GM12892 (cell line): ENCODE measurements around the gene FLVCR2.

ENCODE experiments used
- DNase-seq: peaks from one replicate; pipeline ENCODE4 v3.0.0; 2011; ENCODE audit not compliant: insufficient read length
- FAIRE-seq: peaks from 2 replicates; lab custom pipeline; 2011; peaks lifted over from hg19 to GRCh38; lab: Jason Lieb, UNC
- POLR2A ChIP-seq: IDR thresholded peaks from 2 replicates; pipeline ENCODE4 v1.6.1; 2011; ENCODE audit warnings: low read depth, low read length, control low read depth
- POLR2AphosphoS5 ChIP-seq: IDR thresholded peaks from 2 replicates; pipeline ENCODE4 v1.6.1; 2011; ENCODE audit warnings: low read depth, low read length, control low read depth
- TAF1 ChIP-seq: IDR thresholded peaks from 2 replicates; pipeline ENCODE4 v1.6.1; 2011; ENCODE audit warnings: low read depth, mild to moderate bottlenecking, control low read depth, low read length, borderline replicate concordance

The FLVCR2 gene

GRCh38 chr14:75647640-75648039, 69.2 kb downstream of the FLVCR2 start:
- FAIRE-seq (no peak), DNase-seq (no peak)
- TF ChIP-seq POLR2AphosphoS5 (no peak), TAF1 (no peak), POLR2A (no peak)

- DNase-seq, result no peak
- TF ChIP-seq POLR2AphosphoS5, result no peak
- no peak for TF ChIP-seq POLR2A
- no peak for TF ChIP-seq TAF1
- no peak for FAIRE-seq
Measured at GRCh38 chr14:75648066-75648838, 69.8 kb downstream of the FLVCR2 start.

DNA sequence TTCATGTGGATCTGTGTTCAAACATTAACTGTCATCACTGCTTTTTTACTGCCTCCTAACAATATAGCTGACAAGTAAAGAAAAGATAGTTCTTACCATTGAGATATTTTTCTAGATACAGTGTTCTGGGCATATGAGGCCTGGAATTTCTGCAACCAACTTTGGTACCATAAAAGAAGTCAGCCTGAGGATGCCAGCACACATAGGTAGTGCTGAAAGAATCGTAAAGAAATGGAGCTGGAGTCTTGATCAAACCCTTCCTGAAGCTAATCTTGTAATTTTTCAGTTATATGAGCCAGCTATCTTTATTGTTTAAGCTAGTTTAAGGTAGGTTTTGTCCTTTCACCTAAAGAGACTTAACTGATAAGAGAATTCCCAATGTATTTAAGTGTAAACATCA, 70.9 kb downstream of the FLVCR2 start:
- DNase-seq, result no peak
- FAIRE-seq, result no peak
- no peak for TF ChIP-seq POLR2AphosphoS5
- TF ChIP-seq TAF1, result no peak
- TF ChIP-seq POLR2A, result no peak

GRCh38 chr14:75649773-75650172, 71.4 kb downstream of the FLVCR2 start:
- no peak for DNase-seq

DNA sequence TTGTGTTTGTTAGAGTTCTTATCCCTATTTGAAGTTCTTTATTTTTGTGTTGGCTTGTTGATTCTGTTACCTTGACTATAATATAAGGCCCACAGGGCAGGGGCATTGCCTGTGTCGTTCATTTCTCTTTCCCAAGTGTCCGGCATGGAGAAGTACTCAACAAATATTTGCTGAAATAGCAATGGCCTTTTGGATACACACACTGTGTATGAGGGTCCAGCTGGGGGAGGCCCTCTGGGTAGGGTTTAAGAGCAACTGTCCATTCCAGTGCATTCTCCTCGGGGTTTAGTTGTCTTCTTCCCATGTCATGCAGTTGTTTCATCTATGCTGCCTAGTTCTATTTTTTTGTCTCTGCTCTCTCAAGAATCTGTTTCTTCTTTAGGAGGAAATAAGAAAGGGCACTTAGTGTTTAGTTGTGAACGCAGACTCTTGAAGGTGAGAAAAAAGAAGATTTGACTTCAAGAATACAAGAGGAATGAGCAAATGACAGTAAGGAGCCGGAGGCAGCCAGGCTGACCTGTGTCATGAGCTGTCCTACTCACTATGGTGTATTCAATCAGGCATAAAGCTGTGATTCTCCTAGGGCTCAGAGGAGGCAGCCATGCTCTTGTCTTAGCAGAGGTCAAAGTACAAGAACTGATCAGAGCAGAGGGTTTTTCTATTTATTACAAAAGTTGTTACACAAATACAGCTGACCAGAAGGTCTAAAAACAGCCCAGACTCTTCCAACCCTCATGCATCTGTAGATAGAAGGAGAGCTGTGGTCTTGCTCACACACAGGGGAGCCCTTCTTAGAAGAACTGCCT, 72.0 kb downstream of the FLVCR2 start:
- FAIRE-seq (no peak), DNase-seq (no peak)
- no peak for TF ChIP-seq TAF1
- TF ChIP-seq POLR2AphosphoS5, result no peak
- no peak for TF ChIP-seq POLR2A

More at GRCh38 chr14:75649773-75650172, 71.4 kb downstream of the FLVCR2 start:
- FAIRE-seq, result no peak
- TF ChIP-seq TAF1 (no peak), POLR2AphosphoS5 (no peak), POLR2A (no peak)

DNA sequence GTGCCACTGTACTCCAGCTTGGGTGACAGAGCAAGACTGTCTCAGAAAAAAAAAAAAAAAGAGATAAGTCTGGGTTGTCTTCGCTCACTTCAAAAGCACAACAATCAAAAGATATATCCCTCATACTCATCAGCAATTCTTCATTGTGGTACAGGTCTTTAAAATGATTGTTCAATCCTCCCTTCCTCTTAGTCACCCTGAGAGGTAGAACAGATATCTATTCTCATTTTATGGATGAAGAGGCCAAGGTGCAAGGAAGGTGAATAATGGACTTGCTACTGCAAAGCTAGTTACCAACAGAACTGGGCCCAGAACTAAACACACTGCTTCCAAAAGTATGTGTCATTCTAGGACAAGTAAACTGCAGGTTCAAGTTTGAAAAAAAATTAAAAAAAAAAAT, 75.1 kb downstream of the FLVCR2 start:
- DNase-seq (no peak), FAIRE-seq (no peak)
- TF ChIP-seq POLR2A, result no peak
- no peak for TF ChIP-seq TAF1
- no peak for TF ChIP-seq POLR2AphosphoS5

- FAIRE-seq, result peak; percentile 91
- TF ChIP-seq TAF1 (no peak), POLR2A (no peak), POLR2AphosphoS5 (no peak)
- DNase-seq, result peak; percentile 41
Measured at GRCh38 chr14:75654127-75654732, 75.8 kb downstream of the FLVCR2 start.

DNA sequence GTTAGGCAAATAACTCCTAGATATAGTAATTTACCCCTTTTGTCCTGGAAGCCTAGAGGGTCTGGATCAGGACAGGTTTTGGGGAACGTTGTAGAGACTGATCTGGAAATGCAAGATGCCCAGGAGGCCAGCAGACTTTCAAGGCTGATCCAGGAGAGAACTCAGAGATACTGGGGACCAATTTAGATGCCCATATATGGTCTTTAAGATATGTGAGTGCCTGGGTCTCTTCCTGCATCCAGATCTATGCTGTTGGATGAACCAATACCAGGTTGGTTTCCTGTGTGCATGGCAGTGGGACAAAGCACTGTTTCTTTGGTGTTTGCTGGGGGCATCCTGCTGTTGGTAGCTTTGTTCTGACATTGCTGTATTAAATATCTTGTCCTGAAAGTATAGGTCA, 76.8 kb downstream of the FLVCR2 start:
- TF ChIP-seq POLR2A, result no peak
- no peak for TF ChIP-seq POLR2AphosphoS5
- TF ChIP-seq TAF1, result no peak
- FAIRE-seq (no peak), DNase-seq (no peak)

GRCh38 chr14:75657331-75657730, 78.9 kb downstream of the FLVCR2 start:
- FAIRE-seq, result no peak
- DNase-seq, result no peak
- TF ChIP-seq POLR2AphosphoS5 (no peak), TAF1 (no peak), POLR2A (no peak)

DNA sequence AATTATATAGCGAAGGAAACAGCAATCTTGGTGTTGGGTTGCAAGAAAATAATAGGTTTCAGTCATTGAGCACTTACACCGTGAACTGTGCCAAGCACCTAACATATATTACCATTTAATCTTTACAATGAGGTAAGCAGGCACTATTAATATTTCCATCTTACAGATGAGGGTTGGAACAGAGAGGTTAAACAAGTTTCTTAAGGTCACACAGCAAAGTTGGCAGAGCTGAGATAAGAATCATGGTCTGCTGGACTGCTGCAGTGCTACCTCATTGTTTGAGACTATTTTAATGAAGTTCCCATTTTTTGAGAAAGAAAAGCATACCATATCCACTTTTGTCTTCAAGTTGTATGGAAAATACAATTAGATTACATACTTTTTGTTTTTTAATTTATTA, 80.5 kb downstream of the FLVCR2 start:
- FAIRE-seq (no peak), DNase-seq (no peak)
- TF ChIP-seq POLR2A (no peak), TAF1 (no peak), POLR2AphosphoS5 (no peak)

DNA sequence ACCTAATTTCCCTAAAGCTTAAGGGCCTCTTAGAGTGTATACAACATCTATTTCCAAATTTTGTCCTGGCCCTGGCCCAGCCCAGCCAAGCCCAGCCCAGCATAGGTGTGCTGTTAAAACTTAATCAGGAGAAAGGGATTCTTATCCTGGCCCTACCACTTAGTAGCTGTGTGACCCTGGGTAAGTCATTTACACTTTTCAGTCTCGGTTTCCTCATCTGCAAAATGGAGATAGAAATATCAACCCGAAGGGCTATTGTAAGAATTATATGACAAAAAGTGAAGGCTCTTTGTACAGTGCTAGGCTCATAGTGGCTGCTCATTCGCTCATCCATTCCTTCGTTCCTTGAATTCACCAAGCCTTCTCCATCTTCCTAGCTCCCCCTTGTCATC, 81.8 kb downstream of the FLVCR2 start:
- DNase-seq (no peak), FAIRE-seq (no peak)
- no peak for TF ChIP-seq TAF1
